Cerebellar nuclear complex (tissue), 1 donor: ENCODE measurements around the gene PRPS1.
"Not testable (repeated sequence)": the region's sequence is repeated elsewhere in the genome, so short reads cannot be mapped to it uniquely, and the experiment has no call there.

ENCODE experiments used
- DNase-seq, 2 experiments: peaks; one replicate each; lab custom pipeline; 2025; lab: John Stamatoyannopoulos, UW

The PRPS1 gene

DNA sequence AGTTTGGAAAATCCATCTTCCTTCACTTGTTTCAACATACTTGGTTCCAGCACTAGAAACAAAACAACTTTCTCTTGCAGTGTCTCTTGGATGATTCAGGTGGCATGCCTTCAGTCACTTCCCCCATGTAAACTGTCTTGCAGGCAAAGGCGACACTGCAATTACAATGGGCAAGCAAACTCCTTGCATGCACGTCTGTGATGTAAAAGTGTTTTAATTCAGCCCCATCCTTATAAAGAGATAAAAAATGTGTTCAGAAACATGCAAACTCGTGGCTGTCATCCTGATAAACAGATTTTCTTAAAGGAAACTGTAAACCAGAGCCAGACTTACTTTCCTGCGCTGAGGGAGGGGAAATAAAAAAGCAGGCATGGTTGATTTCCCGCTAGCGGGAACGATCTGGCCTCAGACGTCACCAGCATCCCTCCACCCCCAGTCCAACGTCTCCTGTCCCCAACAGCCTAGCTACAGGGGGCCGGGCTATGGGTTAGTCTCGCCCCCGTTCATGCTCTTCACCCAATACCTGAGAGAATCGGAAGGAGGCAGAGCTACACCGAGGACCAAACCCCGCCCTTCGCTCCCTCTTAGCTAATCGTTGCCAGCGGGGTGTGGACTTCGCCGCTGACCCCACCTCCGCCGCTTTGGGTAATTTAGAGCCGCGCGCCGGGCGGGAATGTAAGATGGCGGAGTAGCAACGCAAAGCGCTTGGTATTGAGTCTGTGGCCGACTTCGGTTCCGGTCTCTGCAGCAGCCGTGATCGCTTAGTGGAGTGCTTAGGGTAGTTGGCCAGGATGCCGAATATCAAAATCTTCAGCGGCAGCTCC lies at the start of gene PRPS1:
Gene PRPS1, plus strand, starts transcription at position 673 of the 824 bp plus-strand sequence. Its CDS starts 119 bp downstream, at position 792.
- DNase-seq: peak; percentile 78 to 82

DNA sequence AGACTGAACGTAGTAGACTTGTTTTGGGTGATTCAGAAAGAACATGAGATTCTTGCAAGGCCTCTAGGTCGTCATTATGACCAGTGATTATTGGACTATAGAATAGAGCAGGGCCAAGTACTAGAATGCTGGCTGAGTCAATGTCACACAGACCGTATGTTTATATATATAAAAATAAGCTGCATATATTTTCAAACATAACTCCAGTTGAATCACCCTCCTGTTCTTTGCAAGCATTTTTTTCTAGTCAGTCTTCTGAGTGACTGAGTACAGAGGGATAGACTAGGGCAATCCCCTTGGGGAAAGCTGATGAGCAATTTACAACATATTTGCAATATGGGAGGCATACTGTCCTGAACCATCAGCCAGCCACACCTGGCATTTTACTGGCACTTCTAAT lies 48.4 kb upstream of the PRPS1 start:
- DNase-seq: no peak

DNA sequence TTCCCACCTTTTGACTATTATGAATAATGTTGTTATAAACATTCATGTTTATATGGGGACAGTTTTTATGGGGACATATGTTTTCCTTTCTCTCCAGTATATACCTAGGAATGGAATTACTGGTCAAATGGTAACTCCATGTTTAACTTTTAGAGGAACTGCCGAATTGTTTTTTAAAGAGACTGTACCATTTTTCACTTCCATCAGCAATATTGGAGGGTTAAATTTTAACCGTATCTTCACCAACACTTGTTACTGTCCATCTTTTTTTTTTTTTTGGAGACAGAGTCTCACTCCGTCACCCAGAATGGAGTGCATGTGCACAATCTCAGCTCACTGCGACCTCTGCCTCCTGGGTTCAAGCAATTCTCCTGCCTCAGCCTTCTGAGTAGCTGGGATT lies 46.4 kb upstream of the PRPS1 start:
- no peak for DNase-seq

DNA sequence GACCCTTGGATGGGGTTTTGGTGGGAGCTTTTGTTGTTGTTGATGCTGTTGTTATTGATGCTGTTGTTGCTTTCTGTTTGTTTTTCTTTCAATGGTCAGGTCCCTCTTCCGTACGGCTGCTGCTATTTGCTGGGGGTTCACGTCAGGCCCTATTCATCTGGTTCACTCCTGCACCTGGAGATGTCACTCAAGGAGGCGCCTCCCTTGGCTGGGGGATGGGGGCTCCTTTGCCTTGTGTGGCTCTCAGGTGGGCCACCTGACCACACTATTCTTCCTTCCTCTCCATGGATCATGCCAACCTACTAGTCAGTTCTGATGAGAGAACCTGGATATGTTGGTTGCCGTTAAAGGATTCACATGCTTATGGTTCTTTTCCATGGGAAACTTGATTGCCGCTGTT lies 39.1 kb upstream of the PRPS1 start:
- no peak for DNase-seq

DNA sequence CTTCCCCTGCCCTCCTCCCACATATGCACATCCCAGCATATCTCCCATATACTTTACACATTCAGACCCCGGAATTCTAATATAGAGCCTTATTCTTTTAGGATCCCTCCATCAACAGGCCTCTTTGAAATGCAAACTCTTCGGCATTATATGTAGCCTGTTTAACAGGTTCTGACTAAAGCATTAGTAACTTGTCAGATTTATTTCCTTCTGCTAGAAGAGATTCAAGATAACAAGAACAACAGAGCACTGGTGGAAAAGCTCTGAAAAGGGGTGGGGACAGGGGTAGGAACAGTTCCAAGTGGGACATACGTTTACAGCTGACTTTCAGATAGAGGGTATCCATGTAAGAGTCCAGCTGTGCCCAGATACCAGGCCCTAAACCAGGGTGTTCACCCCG lies 31.7 kb upstream of the PRPS1 start:
- DNase-seq: no peak

DNA sequence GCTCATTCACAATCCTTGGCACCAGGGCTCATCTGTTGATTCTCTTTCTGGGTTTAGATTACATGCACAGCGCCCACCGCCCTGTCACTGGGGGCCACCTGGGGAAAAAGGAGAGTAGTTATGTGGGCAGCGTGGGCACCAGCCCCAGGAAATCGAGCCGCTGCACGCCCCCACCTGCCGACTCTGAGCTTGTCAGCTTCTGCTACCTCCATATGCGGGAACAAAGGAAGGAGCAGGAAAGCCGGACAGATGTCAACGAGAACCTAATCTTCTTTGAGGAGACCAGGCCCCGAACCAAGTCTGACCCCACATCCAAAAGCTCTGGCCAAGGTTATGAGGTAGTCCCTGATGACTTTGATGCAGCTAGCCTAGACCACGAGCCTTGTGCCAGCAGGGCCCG lies 31.0 kb upstream of the PRPS1 start:
- no peak for DNase-seq

DNA sequence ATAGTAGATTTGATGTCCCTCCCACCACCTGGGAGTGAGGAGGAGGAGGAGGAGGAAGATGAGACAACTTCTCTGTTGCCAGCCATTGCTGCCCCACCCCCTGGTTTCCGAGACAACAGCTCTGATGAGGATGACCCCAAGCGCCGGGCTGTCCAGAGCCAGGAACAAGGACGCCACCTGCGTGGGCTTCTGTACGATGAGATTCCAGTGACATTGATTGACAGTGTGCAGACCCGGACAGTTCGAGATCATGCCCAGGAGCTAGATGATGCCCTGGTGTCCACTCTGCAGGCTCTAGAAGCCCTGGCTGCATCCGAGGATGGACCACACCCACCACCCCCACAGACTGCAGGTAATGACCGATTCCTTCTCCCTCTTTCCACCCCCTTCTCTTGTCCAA lies 30.5 kb upstream of the PRPS1 start:
- no peak for DNase-seq

DNA sequence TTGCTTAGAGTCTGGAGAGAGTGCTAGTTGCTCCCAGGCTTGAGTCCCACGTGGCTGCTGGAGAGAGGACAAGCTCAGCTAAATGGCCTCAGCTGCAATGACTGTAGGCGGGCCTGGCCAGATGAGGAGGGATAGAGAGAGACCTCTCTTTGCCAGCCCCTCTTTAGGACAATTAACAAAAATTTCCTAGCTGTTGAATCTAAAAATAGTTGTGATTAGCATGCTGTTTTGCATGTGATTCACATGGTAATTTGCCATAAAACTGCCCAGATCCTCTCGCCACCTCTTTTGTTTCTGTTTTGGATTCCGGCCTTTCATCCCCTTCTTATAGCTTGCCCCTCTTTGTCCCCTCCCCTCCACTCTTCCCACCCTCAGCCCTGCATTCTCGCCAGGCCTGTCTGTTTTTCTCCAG lies 28.9 kb upstream of the PRPS1 start:
- DNase-seq: no peak

DNA sequence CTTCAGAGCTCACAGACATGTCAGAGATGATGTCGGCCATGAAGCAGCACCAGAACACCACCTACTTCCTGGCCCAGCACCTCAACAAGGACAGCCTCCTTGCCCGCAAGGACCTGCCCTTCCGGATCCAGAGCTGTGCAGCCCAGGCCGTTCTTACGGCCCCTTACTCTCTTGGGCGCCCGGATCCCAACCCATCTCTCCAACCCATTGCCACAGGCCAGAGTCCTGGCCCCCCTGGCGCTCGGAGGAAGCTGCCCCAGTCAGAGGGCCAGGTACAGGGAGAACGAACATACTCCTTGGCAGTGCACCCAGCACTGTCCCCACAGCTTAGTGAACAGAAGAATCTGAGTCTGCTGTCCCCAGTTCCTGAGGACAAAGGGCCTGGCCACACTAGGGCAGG lies 27.9 kb upstream of the PRPS1 start:
- no peak for DNase-seq

DNA sequence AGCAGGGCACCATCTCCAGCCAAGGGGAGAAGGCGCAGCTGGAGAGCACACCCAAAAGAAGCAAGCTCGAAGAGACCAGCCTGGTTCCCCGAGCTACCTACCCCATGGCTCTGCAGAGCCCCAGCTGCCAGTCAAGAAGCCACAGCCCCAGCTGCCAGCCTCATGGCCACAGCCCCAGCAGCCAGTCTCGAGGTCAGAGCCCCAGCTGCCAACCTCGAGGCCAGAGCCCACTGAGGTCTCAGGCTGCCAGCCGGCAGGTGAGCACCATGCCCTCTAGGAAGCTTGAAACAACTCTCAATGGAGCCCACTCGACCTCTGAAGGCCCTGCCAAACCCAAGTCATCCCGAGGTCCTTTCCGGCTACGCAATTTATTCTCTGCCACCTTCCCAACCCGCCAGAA lies 27.0 kb upstream of the PRPS1 start:
- no peak for DNase-seq

DNA sequence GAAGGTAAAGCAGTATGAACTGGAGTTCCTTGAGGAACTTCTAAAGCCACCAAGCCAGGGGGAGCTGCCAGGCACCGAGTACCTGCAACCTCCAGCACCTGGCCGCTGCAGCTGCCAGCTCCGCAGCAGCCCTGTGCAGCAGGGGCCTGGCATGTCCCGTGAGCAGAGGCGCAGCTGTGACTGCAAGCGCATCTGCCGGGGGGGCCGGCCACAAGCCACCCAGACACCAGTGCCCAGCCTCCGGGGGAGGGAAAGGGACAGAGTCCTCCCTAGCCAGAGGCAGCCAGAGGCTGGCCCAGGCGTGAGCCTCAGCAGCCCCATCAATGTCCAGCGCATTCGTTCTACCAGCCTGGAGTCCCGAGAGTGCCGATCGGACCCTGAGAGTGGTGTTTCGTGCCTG lies 26.6 kb upstream of the PRPS1 start:
- DNase-seq: no peak

DNA sequence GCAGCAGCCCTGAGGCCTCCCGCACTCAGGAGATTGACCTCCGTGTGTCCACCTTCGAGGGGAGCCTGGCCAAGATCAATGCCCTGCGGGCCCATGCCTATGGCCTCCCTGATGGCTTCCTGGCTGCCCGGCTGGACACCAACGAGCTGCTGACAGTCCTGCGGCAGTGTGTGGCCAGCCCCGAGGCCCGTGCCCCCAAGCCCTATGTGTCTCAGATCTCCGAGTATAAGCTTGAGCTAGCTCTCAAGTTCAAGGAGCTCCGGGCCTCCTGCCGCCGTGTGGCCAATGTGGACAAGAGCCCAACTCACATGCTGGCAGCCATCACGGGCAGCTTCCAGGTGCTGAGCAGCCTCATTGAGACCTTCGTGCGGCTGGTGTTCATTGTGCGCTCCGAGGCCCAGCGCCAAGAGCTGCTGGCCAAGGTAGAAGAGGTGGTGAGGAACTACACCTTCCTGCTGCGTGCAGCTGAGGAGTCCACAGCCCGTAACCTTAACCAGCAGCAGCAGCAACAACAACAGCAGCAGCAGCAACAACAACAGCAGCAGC lies 25.5 kb upstream of the PRPS1 start:
- DNase-seq: no peak

DNA sequence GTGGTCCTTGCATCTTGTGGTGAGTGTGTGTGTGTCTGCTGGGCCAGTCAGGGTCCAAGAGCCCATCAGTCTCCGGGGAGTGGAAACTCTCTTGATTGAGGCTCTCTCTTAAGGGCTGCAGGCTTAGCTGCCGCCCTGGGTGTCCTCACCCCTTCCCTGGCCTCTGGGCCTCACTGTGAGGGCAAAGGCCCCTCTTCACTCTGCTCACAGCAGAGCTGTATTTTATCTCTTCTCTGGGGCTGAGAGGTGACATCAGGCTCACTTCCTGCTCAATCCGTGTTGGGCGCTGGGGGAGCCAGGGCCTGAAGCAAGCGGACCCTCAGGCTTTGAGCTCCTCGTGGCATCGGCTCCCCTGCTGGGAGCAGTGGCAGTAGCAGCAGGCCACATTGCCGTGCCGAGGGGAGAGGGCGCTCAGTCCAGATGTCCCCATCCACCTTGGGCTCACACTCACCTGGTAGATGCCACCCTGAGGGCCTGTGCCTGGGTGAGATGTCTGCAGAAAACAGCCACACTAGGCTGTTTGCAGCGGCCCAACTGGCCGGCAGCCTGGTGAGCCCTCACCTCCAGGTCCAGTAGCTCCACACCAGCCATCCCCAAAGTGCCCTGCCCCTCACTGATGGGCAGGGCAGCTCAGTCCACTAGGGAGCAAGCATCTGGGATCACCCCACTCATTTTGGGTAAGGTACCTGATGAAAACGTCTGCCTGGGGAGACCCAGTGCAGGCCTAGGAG lies 24.7 kb upstream of the PRPS1 start:
- DNase-seq: no peak

DNA sequence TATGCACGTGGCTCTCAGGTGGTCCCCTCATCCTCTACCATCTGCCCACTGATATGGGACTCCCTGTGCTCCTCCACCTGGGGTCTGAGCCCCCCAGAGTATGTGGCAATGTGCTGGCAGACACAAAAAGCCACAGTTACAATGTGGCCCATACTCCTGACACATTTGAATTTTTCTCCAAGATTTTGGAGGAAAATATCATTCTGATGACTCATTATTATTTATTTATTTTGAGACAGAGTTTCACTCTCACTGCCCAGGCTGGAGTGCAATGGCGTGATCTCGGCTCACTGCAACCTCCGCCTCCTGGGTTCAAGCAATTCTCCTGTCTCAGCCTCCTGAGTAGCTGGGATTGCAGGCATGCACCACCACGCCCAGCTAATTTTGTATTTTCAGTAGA lies 19.2 kb upstream of the PRPS1 start:
- DNase-seq: not testable (repeated sequence)

DNA sequence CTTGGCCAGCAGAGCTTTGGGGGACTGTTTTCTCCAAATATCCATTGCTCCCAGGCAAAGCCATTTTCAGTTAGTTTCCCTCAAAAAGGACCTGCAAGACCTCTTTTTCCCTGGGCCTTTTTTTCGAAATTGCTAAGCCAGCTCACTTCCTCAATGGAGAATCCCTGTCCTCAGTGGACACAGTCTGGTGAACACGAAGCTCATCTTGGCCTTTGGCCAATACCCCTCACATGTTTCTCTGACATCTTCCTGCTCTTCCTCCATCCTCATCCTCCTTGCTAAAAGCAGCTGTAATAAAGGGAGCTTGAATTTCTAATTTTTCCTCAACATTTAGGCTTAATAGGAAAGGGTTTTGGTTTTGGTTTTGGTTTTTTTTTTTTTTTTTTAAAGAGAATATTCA lies 17.6 kb upstream of the PRPS1 start:
- no peak for DNase-seq

DNA sequence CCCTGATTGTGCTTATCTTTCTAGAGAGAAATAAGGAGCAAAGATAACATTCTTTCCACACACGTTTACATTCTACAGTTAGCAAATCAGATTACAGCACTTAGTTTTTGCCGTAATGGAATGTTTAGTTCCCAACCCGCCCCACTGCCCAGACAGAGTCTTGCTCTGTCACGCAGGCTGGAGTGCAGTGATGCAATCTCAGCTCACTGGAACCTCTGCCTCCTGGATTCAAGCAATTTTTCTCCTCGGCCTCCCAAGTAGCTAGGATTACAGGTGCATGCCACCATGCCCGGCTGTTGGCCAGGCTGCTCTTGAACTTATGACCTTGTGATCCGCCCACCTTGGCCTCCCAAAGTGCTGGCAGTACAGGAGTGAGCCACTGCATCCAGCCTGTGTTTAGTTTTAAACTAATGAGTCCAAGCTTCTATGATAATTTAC lies 8.4 kb upstream of the PRPS1 start:
- no peak for DNase-seq

DNA sequence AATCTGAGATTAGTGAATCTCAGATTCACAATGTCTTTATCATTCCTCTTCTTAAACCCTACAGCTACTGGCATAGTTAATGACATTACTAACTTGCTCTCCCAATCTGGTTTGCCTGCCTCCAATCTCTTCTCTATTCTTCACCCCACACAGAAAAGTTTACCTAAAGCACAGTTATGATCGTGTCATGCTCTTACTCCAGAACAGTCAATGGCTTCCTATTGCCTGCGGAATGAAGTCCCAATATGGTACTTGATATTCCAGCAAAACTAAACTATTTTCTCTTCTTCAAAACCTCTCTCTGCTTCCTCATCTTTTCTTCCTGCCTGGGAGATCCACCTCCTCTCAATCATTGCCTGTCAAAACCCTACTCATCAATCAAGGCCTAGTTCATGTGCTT lies 3.4 kb upstream of the PRPS1 start:
- DNase-seq: no peak

DNA sequence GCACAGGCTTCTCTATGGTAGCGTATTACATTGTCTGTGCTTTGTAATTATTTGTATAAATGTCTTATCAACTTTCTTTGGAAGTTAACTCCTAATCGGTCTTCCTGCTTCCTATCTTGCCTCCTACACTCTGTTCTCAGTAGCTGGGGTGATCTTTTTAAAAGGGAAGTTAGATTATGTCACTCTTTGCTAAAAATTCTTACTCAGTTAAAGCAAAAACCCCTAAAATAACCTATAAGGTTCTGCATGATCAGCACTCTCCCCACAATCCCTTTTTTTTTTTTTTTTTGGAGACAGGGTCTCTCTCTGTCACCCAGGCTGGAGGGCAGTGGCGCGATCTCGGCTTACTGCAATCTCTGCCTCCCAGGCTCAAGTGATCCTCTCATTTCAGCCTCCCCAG lies 2.6 kb upstream of the PRPS1 start:
- DNase-seq: no peak

DNA sequence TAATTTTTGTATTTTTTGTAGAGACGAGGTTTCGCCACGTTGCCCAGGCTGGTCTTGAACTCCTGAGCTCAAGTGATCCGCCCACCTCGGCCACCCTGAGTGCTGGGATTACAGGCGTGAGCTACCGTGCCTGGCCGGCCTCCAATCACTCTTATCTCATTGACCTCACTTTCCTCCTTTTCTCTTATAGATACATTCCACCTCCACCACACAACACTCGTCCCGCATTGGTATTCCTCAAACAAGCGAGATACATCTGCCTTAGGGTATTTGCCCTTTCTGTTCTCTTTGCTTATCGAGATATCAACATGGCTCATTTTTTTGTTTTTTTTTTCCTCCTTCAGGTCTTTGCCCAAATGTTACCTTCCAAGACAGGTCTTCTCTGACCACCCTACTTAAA lies 1.8 kb upstream of the PRPS1 start:
- DNase-seq: no peak

DNA sequence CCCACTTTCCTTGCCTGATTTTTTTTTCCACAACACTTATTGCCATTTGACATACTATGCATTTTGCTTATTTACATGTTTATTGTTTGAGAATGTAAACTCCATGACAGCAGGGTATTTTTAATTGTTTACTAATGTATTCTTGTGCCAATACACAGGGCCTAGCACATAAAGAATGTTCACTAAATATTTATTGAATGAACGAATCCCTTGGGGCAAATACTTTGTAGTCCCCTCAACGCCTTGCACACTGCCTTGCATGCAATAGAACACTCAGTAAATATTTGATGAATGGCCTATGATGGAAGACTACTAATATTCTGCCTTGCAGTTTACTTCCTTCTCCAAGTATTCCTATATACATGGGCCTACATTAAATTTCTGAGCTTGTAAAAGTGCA lies 1.4 kb upstream of the PRPS1 start:
- DNase-seq: no peak

DNA sequence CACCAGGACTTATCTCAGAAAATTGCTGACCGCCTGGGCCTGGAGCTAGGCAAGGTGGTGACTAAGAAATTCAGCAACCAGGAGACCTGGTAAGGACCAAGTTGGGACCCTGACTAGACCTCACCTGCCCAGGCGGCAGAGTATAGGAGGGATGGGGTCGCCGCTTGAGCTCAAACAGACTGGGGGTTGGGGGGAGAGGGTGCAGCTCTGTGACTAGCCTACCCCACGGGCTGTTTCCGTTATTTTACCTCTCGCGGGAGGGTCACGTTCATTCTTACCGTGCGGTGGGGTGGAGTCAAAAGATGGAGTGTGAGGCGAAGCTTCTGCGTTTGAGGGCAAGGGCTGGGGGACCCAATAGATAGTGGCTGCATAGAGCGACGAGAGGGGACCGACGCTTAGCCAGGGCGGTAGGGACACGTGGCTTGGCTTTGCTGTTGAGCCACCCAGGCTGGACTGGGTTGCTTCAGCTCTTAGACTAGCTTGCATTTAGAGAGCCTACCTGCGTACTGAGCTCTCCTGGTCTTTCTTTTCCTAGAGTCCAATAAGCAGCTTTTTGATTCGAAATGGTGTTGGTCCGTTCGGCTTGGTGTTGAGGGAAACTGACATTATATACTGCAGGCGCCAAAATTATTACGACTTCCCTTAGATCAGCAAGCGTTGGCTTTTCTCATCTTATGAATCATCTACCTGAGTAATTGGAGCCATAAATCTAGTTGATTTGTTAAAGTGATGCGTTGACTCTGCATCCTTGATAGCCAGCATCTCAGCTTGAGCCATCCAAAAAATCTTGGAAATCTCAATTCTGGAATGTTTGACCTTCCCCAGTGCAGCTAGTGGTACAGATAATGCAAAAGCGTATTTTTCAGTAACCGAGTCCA lies 591 bp downstream of the PRPS1 start:
- peak in 1 of 2 experiments; percentile 16 for DNase-seq

DNA sequence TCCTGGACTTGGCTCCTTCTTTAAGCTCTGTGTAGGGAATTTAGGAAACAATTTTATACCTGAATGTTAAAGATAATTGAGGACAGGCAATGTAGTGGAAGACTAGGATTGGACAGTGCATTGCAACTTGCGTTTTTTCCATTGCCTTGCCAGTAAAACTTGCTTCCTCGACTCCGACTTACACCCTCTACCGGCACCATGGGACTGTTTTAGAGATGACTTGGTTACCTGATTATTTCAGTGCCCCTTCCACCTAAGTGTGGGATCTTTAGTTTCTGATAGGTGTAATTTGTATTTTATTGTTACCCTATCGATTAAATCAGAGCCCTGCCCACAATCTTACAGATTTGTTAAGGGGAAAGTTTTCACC lies 1.2 kb downstream of the PRPS1 start:
- DNase-seq: no peak
